NK-92 treated with Interleukin-12 subunit alpha and Interleukin-12 subunit beta, amount 100 ng/mL, for 24 hours (cell line): ENCODE data around the gene DIS3L2.
"Not testable (repeated sequence)": the region's sequence is repeated elsewhere in the genome, so short reads cannot be mapped to it uniquely, and the experiment has no call there.

Source experiments
- DNase-seq: peaks from one replicate; lab custom pipeline; 2025; lab: John Stamatoyannopoulos, UW

DIS3L2 gene

GRCh38 chr2:232350804-232351685 lies 389.5 kb downstream of the DIS3L2 start:
- no peak for DNase-seq

GRCh38 chr2:232351686-232352510 lies 390.4 kb downstream of the DIS3L2 start:
- DNase-seq: no peak

GRCh38 chr2:232352511-232353091 lies 391.1 kb downstream of the DIS3L2 start:
- no peak for DNase-seq

DNA sequence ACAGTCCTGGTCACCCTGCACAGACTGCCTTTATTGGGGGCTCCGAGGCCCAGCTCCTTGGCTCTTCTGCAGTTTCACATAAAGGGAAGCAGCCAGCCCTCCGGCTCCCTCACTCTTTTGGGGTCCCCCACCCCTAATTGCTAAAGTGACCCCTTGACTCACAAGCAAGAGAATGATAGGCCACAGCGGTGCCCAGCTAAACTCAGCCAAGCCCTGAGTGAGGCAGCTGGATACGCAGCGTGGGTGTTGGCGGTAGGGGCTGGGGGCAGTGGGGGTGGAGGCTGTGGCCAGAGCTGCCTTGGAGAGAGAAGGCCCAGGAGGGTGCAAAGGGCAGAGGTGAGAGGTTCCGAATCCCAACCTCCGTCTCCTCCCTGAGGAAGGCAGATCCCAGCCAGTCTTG lies 391.6 kb downstream of the DIS3L2 start:
- no peak for DNase-seq

GRCh38 chr2:232353660-232354059 lies 392.1 kb downstream of the DIS3L2 start:
- DNase-seq: no peak

- no peak for DNase-seq
Observed at GRCh38 chr2:232354069-232354468, 392.6 kb downstream of the DIS3L2 start.

DNA sequence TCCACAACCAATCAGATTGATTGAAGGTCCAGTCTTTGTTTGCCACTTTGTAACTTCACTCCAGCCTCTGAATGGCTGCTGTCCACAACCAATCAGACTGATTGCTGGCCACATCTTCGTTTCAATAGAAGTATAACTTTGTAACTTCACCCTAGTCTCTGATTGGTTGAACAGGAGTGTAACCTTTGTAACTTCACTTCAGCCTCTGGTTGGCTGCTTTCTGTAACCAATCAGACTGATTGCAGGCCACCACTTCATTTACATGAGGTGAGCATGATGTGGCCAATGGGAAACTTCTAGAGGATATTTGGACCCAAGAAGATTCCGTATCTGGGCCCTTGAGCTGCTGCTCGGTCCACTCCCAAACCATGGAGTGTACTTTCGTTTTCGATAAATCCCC lies 400.1 kb downstream of the DIS3L2 start:
- no peak for DNase-seq

DNA sequence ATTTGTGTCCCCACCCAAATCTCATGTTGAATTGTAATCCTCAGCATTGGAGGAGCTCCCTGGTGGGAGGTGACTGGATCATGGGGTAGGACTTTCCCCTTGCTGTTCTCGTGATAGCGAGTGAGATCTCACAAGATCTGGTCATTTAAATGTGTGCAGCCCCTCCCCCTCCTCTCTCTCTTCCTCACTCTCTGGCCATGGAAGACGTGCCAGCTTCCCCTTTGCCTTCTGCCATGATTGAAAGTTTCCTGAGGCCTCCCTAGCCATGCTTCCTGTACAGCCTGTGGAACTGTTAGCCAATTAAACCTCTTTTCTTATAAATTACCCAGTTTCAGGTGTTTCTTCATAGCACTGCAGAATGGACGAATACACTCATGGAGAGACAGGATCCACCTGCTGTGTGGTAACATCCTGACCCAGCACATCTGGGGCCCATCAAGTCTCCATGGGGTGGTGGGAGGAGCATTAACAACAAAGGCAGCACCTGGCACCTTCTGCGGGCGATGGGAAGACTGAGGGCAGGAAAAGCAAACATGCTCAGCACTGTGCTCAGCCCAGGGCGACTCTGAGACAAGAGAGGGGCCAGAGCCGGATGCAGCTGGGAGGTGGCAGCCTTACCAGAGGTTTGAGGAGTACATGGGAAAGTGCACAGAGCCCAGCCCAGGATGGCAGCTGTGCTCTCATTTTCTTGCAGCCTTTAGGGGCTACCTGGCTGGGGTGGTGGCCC lies 400.8 kb downstream of the DIS3L2 start:
- DNase-seq: no peak

DNA sequence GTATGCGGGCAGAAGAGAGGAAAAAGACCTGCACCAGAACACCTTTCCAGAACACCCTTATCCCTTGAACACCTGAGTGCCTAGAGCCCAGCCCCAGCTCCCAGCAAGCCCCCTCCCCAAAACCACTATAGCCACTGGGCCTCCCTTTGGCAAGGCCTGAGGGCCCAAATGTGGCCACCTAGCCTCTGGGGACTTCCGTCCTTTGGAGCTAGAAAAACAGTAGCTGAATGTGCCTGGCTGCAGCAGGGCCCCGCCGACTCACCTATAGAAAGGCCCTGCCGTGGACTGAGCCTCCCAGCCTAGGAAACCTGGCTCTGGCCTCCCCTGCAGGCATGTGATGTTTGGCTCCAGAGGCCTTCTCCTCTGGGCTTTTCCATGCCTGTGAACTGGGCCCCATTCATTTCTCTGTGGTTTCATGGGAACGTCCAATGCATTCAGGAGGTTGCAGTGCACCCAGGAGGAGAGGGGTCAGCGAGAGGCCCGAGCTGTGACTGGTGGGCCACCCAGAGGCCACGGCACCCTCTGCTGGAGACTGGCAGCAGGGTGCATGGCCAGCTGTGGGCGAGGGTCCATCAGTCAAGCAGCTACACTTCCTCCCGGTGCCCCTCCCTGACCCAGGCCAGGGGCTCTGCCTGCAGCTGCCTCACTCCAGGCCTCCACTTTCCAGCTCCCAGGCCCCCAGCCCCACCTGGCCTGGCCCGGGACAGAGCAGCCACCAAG lies 401.7 kb downstream of the DIS3L2 start:
- not testable (repeated sequence) for DNase-seq

DNA sequence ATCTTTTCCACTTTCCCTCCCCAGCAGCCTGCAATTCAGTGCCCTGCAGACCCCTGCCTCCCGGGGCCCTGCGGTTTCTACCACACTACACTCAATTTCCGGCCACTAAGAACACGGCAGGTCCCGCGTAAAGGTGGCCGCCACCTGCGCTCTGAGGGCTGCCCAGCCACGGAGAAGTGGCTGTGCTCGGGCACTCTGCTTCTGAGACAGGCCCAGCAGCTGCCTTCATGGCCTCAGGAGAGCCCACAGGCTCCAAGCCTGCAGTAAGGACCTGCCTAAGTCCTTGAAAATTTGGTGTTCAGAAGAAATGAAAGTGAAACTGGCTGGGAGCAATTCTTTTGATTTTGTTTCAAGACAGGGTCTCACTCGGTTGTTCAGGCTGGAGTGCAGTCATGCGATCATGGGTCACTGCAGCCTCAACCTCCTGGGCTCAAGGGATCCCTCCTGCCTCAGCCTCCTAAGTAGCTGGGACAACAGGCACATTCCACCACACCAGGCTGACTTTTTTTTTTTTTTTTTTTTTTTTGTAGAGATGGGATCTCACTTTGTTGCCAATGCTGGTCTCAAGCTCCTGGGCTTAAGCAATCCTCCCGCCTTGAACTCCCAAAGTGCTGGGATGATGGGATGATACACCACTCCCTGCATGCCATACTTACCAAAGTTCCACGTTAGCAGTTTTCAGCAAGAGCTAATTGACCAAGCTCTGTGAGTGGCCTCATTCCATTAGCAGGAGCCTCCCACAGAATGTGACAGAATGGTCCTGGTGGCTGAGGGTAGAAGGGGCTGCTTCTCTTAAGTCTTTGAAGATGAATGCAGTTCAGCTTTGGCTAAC lies 402.5 kb downstream of the DIS3L2 start:
- no peak for DNase-seq

GRCh38 chr2:232364806-232365594 lies 403.5 kb downstream of the DIS3L2 start:
- not testable (repeated sequence) for DNase-seq

GRCh38 chr2:232365621-232366321 lies 404.3 kb downstream of the DIS3L2 start:
- DNase-seq: no peak

DNA sequence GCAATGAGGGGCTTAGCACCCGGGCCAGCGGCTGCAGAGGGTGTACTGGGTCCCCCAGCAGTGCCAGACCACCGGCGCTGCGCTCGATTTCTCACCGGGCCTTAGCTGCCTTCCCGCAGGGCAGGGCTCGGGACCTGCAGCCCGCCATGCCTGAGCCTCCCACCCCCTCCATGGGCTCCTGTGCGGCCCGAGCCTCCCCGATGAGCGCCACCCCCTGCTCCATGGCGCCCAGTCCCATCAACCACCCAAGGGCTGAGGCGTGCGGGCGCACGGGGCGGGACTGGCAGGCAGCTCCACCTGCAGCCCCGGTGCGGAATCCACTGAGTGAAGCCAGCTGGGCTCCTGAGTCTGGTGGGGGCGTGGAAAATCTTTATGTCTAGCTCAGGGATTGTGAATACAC lies 404.9 kb downstream of the DIS3L2 start:
- not testable (repeated sequence) for DNase-seq

GRCh38 chr2:232367016-232367415 lies 405.5 kb downstream of the DIS3L2 start:
- DNase-seq: no peak

- DNase-seq: no peak
Observed at GRCh38 chr2:232367591-232368233, 406.2 kb downstream of the DIS3L2 start.

- DNase-seq: no peak
Observed at GRCh38 chr2:232368311-232368731, 406.8 kb downstream of the DIS3L2 start.

DNA sequence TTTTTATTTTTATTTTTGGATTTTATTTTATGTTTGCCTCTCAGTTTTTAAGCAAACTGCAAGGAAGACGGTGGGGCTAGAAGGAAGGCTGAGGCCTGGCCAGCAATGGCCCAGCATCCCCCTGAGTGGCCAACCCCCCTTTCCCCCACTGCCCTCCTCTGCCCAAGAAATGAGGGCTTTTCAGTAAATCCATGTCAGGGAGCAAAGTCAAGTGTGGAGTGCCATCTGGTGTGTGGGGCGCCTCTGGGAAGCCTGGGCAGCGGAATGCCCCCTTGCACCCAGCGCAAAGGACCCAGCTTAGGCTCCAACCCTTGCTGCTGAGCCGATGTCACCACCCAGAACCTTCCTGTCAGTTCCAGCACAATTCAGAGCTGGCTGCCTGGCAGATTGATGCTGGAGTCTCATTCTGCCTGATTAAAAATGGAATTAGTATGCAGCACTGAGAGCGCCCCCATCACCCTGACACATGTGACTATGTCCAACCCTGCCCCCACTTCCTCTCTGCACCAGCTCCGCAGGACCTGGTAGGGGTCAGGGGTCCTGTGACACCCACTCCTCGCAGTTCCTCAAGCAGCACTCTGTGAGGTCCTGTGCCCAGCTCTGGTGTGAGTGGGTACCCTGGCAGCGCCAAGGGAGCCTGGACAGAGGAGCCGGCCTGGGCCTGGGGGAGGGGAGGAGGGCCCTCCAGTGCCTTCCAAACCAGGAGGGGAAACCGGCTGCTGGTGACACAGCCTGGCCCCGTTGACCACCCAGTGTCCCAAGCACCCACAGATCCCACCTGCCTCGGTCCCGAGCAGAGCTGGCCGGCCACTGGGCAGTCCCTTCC lies 407.8 kb downstream of the DIS3L2 start:
- DNase-seq: no peak
